ENCODE data around the gene MTCP1.

DNA sequence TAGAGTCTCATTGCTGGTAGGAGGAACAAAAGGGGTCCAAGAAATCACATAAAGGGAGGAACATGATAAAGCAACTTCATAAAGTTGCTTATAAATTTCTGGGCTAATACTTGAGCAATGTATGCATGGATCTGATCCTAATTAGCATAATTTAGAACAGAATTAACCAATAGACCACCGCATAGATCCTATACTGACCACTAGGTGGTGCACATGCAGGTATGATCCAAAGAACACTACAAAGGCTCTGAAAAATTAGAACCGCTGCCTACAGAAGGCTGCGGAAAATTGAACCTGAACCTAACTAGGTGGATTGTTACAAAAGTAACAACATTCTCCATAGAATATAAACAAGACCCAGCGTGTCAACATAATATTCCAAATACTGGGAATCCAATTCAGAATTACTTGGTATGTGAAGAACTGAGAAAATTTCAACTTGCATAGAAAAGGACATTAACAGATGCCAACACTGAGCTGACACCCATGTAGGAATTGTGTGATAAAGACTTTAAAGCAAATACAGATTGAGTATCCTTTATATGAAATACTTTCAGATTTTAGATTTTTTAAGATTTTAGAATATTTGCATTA, 23.6 kb upstream of the MTCP1 start:
- peak; percentile 56 to 61 for TF ChIP-seq CTCF (conservative IDR thresholded peaks at IDR 0.05 in 1 of 2, IDR thresholded peaks at IDR 0.05 in 1 of 2; ENCODE audit: extremely low read depth in 1 of 2, insufficient read depth in 1 of 2, low read depth in 1 of 2, low read length in 2 of 2)
- TF ChIP-seq EZH2 (IDR thresholded peaks at IDR 0.05; ENCODE audit: borderline replicate concordance, low read length), result no peak

Measured in mammary epithelial cell (primary cell).